AG10803 (cell line): Measurements from ENCODE around the gene INVS.

Experiments
- DNase-seq: peaks from one replicate; pipeline ENCODE4 v3.0.0; 2010; ENCODE audit warnings: low read depth
- H3K4me3 ChIP-seq: 2 replicates; pipeline ENCODE4 v1.5.1; 2011; ENCODE audit warnings: mild to moderate bottlenecking, low read length, control low read depth
- TF ChIP-seq, protein P1 (sequence below): conservative IDR thresholded peaks from 2 replicates; pipeline ENCODE4 v1.5.1; 2011; ENCODE audit warnings: mild to moderate bottlenecking, low read length, control low read depth, inconsistent platforms

Gene INVS

DNA sequence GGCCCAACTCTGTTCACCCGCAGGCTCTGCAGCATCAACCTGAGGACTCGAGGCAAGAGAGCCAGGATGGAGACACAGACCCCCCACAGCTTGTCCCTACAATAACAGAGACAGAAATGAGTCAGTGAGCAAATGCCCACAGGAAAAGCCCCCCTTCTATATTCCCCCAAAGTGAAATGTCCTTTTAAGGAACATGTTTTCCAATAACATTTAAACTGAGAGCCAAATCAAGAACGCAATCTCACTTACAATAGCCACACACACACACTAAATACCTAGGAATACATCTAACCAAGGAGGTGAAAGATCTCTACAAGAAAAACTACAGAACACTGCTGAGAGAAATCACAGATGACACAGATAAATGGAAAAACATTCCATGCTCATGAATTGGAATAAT is 204.7 kb downstream of the INVS start:
- TF ChIP-seq, protein P1, sequence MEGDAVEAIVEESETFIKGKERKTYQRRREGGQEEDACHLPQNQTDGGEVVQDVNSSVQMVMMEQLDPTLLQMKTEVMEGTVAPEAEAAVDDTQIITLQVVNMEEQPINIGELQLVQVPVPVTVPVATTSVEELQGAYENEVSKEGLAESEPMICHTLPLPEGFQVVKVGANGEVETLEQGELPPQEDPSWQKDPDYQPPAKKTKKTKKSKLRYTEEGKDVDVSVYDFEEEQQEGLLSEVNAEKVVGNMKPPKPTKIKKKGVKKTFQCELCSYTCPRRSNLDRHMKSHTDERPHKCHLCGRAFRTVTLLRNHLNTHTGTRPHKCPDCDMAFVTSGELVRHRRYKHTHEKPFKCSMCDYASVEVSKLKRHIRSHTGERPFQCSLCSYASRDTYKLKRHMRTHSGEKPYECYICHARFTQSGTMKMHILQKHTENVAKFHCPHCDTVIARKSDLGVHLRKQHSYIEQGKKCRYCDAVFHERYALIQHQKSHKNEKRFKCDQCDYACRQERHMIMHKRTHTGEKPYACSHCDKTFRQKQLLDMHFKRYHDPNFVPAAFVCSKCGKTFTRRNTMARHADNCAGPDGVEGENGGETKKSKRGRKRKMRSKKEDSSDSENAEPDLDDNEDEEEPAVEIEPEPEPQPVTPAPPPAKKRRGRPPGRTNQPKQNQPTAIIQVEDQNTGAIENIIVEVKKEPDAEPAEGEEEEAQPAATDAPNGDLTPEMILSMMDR, result no peak
- no peak overlapping the region for H3K4me3 ChIP-seq
- no peak for DNase-seq

DNA sequence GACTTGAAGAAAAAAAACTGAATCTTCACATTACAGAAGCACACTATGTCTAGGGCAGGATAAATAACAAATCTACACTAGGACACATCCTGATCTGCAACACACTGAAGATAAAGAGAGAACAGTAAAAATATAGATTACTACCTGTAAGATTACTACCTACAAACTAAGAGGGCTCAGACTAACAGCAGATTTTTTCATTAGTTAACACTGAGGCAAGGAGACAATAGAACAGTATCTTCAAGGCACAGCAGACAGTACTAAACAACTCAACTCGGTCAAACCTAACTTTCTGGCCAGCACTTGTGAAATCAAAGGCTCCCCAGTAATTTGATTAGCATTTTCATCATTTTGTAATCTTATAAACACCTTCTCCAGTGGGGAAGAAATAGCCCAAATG is 207.2 kb downstream of the INVS start:
- TF ChIP-seq, protein P1, result no peak
- H3K4me3 ChIP-seq, result no peak overlapping the region
- DNase-seq, result no peak

DNA sequence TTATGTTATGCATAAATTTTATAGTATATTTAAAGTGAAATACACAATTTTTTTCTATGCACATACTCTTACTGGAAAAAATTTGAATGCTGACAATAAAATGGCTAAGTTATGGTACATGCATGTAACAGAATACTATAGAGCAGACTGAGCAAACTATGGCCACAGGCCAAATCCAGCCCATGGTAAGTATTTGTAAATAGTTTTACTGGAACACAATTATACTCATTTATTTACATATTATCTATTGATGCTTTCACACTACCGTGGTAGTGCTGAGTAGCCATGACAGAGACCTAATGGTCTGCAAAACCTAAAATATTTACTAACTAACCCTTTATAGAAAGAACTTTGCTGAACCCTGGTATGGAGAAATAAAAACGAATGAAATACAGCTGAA is 208.0 kb downstream of the INVS start:
- DNase-seq, result no peak

DNA sequence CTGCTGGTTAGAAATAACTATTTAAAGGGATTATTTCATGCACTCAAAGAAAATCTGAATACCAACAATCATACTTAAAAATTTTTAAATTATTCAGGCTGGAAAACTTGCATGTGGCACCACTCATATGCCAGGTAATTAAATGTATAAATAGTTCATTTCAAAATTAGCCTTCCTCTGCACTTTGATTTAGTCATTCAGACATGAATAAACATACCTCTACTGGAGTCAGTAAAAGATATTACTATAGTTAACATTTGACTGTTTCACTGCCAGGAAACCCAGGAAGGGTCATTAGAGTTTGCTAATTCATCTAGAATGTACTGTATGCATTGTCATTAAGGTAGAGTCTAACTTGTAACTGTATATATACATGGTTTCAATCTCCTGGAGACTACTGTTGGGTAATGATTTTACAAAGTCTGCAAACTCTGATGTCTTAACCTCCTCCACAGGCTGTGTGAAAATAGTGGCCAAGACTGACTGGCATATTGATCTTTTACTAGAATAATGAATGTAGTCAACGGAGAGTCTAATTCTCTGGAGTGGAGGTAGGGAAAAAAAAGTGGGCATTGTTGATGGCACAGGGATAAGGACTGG is 210.0 kb downstream of the INVS start:
- DNase-seq, result no peak
- TF ChIP-seq, protein P1, result no peak
- H3K4me3 ChIP-seq, result no peak overlapping the region

More for the DNA sequence above, 208.0 kb downstream of the INVS start:
- no peak overlapping the region for H3K4me3 ChIP-seq
- TF ChIP-seq, protein P1, result no peak

DNA sequence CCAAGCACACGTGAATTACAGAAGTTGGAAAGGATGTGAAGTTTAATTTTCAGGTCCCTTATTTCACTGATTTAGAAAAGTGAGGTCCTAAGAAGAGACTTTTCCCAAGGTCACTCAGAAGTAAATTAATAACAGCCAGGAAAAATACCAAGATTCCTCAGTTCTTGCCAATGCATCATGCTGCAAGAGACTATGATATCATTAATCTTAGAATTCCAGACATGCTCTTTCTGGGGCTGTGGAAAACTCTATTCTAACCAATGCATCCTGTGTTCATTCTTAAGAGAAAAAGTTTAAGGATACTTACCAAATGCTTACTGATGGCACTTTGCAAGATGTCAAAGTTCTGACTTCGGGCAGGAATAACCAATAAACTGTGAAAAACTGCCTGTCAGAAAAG is 210.9 kb downstream of the INVS start:
- H3K4me3 ChIP-seq, result no peak overlapping the region
- TF ChIP-seq, protein P1, result no peak
- DNase-seq, result peak; percentile 58

DNA sequence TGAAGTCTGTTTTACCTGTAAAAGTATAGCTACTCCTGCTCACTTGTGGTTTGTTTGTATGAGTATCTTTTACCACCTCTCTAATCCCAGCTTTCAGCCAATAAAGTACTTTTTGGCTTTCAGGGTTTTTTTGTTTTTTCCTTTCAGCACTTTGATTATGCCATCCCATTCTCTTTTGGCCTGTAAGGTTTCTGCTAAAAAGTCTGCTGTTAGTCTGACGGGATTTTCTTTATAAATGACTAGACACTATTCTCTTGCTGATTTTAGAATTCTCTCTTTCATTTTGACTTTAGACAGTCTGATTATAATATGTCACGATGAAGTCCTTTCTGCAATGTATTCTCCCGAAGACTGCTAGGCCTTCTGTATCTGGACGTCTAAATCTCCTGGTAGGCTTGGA is 216.5 kb downstream of the INVS start:
- H3K4me3 ChIP-seq, result no peak overlapping the region
- TF ChIP-seq, protein P1, result no peak
- DNase-seq, result no peak

DNA sequence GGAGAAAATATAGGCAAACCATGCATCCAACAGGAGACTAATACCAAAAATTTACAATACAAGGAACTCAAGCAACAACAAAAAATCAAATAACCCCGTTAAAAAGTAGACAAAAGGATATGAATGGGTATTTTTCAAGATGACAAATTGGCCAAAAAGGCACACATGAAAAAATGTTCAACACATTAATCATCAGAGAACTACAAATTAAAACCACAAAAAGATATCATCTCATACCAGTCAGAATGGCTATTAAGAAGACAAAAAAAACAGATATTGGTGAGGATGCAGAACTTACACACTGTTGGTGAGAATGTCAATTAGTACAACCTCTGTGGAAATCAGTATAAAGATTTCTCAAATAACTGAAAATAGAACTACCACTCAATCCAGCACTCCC is 218.7 kb downstream of the INVS start:
- no peak overlapping the region for H3K4me3 ChIP-seq
- TF ChIP-seq, protein P1, result no peak
- DNase-seq, result peak; percentile 24
